HEK293T (cell line): Measurements from ENCODE around the gene PAQR5.

Experiments
- CTCF ChIA-PET: fragments of 350-600 bp; formaldehyde crosslinking; extraction: SDS; loops from one replicate; lab custom pipeline; 2021; ENCODE audit warnings: antibody characterized with exemption, inconsistent platforms; lab: Yijun Ruan, JAX
- POLR2A ChIA-PET: fragments of 350-600 bp; formaldehyde crosslinking; extraction: SDS; loops from one replicate; lab custom pipeline; 2020; ENCODE audit warnings: antibody characterized with exemption, inconsistent platforms; lab: Yijun Ruan, JAX
- DNase-seq: peaks from one replicate; pipeline ENCODE4 v3.0.0; 2012; ENCODE audit warnings: mixed read lengths; ENCODE audit errors: extremely low spot score
- ARNT ChIP-seq: fragments of 450-650 bp; IDR thresholded peaks from 2 replicates; pipeline ENCODE4 v1.6.1; 2017; ENCODE audit warnings: mild to moderate bottlenecking
- BHLHE40 ChIP-seq: fragments of 450-650 bp; IDR thresholded peaks from 2 replicates; pipeline ENCODE4 v1.6.1; 2016; ENCODE audit warnings: mild to moderate bottlenecking, moderate library complexity, borderline replicate concordance
- CTBP1 ChIP-seq: fragments of 450-650 bp; IDR thresholded peaks from 2 replicates; pipeline ENCODE4 v1.6.1; 2016; ENCODE audit warnings: borderline replicate concordance
- ELF4 ChIP-seq: fragments of 450-650 bp; IDR thresholded peaks from 2 replicates; pipeline ENCODE4 v1.6.1; 2017; ENCODE audit warnings: antibody characterized with exemption
- FOXA1 ChIP-seq: fragments of 450-650 bp; IDR thresholded peaks from 2 replicates; pipeline ENCODE4 v1.6.1; 2016; ENCODE audit warnings: mild to moderate bottlenecking
- FOXK2 ChIP-seq: fragments of 450-650 bp; IDR thresholded peaks from 2 replicates; pipeline ENCODE4 v1.6.1; 2016; ENCODE audit warnings: mild to moderate bottlenecking
- FOXM1 ChIP-seq: fragments of 450-650 bp; IDR thresholded peaks from 2 replicates; pipeline ENCODE4 v1.6.1; 2017; ENCODE audit warnings: mild to moderate bottlenecking, borderline replicate concordance
- HDGF ChIP-seq: fragments of 450-650 bp; IDR thresholded peaks from 2 replicates; pipeline ENCODE4 v1.6.1; 2017; ENCODE audit warnings: antibody characterized with exemption, borderline replicate concordance
- L3MBTL2 ChIP-seq: fragments of 450-650 bp; conservative IDR thresholded peaks from 2 replicates; pipeline ENCODE4 v1.6.1; 2016; ENCODE audit warnings: mild to moderate bottlenecking
- LEF1 ChIP-seq: fragments of 450-650 bp; IDR thresholded peaks from 2 replicates; pipeline ENCODE4 v1.6.1; 2017; ENCODE audit warnings: mild to moderate bottlenecking, borderline replicate concordance
- NFRKB ChIP-seq: fragments of 450-650 bp; IDR thresholded peaks from 2 replicates; pipeline ENCODE4 v1.6.1; 2016; ENCODE audit warnings: mild to moderate bottlenecking, moderate library complexity
- SP1 ChIP-seq: fragments of 450-650 bp; IDR thresholded peaks from 2 replicates; pipeline ENCODE4 v1.6.1; 2017
- SUZ12 ChIP-seq: fragments of 450-650 bp; IDR thresholded peaks from 2 replicates; pipeline ENCODE4 v1.6.1; 2016; ENCODE audit warnings: mild to moderate bottlenecking
- TARDBP ChIP-seq: fragments of 450-650 bp; IDR thresholded peaks from 2 replicates; pipeline ENCODE4 v1.6.1; 2016
- ZNF384 ChIP-seq: fragments of 450-650 bp; IDR thresholded peaks from 2 replicates; pipeline ENCODE4 v1.6.1; 2016
- TF ChIP-seq, protein P1 (sequence below): fragments of 450-650 bp; IDR thresholded peaks from 2 replicates; pipeline ENCODE4 v1.6.1; 2016

Gene PAQR5

DNA sequence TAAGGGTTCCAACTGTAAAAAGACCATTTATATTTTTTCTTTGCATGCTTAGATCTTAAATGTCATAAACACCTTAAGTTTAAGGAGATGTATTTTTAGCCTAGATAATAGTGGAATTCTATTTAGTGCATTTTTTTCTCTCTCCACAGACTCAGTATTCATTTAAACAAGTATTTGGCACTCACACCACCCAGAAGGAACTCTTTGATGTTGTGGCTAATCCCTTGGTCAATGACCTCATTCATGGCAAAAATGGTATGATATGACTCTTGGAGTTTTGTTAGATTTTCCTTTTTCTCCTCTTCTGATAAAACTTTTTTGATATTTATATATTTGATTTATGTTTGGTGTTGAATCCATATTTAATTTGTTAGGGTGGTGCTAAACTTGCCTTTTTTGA lies 122.8 kb downstream of the PAQR5 start:
- ChIA-PET POLR2A (no interaction called here), CTCF (no interaction called here)
- TF ChIP-seq NFRKB (no peak), L3MBTL2 (no peak), FOXK2 (no peak), HDGF (no peak), BHLHE40 (no peak), TARDBP (no peak), LEF1 (no peak), ELF4 (no peak), SP1 (no peak), ARNT (no peak), ZNF384 (no peak)
- no peak for DNase-seq

DNA sequence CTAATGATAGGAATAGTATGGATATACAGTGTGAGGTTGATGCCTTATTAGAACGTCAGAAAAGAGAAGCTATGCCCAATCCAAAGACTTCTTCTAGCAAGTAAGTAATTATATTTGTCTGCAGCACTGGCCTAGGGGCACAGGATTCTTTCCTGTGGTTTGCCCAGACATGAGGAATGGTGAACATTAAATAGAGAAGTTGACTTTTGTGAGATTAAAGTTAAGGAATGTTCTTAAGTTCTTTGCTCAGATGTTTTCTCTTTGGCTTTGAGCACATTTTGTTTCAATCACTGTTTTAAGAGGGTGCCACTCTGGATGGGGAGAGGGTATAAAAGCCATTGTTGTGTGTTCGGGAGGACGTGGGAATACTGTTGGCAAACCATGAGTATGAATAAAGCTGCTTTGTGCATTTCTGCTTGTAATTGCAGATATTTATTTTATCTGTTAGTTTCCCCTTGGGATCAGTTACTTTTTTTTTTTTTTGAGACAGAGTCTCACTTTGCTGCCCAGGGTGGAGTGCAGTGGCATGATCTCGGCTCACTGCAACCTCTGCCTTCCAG lies 123.7 kb downstream of the PAQR5 start:
- CTCF ChIA-PET: interaction anchor here (0.6 kb wide), 1 partner anchor 67 kb away, joined by 3 read pairs; no protein-coding TSS in a partner anchor
- POLR2A ChIA-PET: no interaction called here

DNA sequence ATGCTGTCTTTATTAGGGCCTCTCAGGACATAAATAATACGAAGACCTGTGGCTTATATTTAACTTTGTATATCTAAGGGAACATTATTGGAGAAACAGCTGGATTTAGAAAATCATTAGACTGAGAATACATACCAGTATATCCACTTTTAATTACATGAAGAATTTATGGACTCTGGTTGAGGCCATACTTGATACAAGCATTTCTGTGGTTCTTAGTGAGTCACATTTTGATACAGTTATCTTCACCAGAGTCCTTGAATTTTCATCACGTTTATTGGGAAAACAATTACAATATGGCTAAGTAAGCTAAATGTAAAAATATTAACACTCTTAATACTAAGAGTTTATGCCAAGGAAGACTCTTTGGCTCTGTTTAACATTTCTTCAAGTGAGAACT lies 125.3 kb downstream of the PAQR5 start:
- POLR2A ChIA-PET: no interaction called here
- no peak for DNase-seq
- TF ChIP-seq FOXA1 (no peak), BHLHE40 (no peak), ARNT (no peak), TARDBP (no peak), ELF4 (no peak), FOXK2 (no peak), FOXM1 (no peak), SUZ12 (no peak)
- CTCF ChIA-PET: interaction anchor here (1.5 kb wide), 1 partner anchor 9 kb away, joined by 3 read pairs; no protein-coding TSS in a partner anchor

More for the DNA sequence above, 123.7 kb downstream of the PAQR5 start:
- no peak for TF ChIP-seq FOXM1
- no peak for TF ChIP-seq ELF4
- no peak for DNase-seq

DNA sequence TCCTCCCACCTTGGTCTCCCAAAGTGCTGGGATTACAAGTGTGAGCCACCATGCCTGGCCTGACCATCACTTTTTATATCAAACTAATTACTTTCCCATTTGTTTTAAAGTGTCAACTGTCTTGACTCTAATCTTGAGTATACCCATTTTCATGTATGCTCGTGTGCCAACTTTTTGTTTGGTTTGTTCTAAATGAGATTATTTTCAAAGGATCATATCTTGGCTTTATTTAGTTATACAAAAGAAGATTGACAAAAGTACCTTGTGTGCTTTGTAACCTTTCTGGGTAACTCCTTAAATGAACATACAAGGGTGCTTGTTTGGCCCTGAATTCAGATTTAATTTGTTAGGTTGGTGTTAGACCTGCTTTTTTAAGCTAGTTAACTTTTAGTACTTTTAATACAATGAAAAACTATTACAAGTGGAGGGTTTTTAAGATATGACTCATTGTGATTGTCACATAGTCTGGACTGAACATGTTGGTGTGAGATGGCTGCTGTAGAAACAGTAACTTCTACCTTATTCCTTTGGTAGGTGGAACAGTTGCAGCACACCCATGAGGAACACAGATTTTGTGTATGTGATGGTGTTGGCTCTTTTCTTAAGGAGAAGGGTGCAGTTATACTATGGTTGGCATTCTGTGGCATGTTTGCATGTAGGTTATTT lies 126.2 kb downstream of the PAQR5 start:
- ChIA-PET POLR2A (no interaction called here), CTCF (no interaction called here)
- no peak for TF ChIP-seq NFRKB
- no peak for TF ChIP-seq ZNF384
- no peak for TF ChIP-seq LEF1
- TF ChIP-seq ELF4: no peak
- no peak for TF ChIP-seq CTBP1
- TF ChIP-seq, protein P1, sequence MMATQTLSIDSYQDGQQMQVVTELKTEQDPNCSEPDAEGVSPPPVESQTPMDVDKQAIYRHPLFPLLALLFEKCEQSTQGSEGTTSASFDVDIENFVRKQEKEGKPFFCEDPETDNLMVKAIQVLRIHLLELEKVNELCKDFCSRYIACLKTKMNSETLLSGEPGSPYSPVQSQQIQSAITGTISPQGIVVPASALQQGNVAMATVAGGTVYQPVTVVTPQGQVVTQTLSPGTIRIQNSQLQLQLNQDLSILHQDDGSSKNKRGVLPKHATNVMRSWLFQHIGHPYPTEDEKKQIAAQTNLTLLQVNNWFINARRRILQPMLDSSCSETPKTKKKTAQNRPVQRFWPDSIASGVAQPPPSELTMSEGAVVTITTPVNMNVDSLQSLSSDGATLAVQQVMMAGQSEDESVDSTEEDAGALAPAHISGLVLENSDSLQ: no peak
- no peak for DNase-seq

DNA sequence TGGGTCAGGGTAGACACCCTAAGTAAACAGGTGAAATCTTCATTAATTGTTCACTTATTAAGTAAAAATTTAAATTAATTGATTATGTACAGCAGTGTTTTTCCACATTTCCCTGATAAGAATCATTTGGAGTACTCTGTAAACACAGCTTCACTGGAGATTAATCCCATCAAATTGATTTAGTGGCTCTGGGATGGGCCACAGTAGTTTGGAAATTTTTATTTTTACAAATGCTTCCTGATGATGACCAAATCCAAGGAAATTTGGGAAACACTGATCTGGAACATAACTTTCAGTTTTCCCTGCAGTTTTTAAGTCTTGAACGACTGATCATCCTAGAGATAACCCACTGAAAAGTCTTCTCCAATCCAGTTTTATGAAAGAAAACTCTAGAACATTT lies 135.1 kb downstream of the PAQR5 start:
- ChIA-PET POLR2A (interaction anchor here (1.1 kb wide), 1 partner anchor 18 kb away, joined by 4 read pairs; the partner anchor contains the start of gene RPLP1), CTCF (no interaction called here)
- no peak for DNase-seq
- no peak for TF ChIP-seq BHLHE40

DNA sequence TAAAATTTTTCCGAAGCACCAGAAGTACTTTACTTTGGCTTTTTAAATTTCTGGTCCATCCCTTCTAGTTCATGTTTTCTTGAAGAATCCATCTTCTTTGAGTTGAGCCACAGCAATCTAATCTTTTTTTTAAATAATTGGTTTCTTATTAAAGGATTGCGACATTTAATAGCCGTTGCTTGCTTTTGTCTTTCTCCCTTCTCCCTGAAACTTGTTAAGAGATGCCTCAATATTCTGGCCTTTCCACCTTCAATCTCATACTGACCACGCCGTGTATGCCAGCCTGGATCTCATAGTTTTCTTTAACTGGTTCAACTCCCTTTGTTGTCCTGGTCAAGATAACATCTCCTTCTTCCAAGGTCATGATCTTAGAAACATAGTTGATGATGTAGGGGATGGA lies 135.5 kb downstream of the PAQR5 start:
- TF ChIP-seq FOXK2 (no peak), TARDBP (no peak)
- TF ChIP-seq, protein P1: no peak
- ChIA-PET CTCF (no interaction called here), POLR2A (no interaction called here)
- no peak for DNase-seq

DNA sequence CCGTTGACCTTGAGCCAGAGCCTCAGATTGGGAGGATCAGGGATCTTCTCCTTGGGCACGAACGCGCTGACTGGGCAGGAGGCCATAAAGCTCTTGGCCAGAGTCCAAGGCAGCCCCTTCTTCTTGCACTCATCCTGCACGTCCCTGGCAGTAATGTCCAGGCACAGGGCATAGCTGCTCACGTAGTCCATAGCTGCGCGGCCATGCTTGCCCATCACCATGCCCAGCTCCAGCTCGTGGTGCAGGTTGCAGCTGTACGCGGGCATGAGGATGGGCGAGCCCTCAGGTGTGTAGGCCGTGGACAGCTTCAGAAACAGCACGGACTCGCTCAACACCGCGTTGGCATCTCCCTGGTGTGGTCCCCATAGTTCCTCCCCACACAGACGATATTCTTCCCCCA lies 136.0 kb downstream of the PAQR5 start:
- ChIA-PET POLR2A (no interaction called here), CTCF (no interaction called here)
- no peak for DNase-seq
- TF ChIP-seq FOXA1: no peak
- no peak for TF ChIP-seq ARNT
- TF ChIP-seq TARDBP: no peak
- TF ChIP-seq HDGF: no peak
- TF ChIP-seq L3MBTL2: no peak
- TF ChIP-seq ELF4: no peak
- no peak for TF ChIP-seq CTBP1
- no peak for TF ChIP-seq SUZ12

DNA sequence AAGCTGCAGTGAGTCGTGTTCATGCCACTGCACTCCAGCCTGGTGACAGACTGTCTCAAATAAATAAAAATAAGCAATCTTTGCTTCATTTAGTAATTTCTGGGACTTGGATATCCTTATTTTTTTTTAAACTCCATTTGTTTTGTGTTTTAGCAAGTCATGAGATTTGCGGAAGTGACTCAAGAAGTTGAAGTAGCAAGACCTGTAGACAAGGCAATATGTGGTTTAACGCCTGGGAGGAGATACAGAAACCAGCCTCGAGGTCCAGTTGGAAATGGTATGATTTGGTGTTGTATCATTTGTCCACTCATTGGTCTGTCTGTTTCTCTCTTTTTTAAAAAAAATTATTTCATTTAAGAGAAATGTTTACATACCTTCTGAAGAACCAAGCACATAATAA lies 137.3 kb downstream of the PAQR5 start:
- POLR2A ChIA-PET: interaction anchor here (1.1 kb wide), 1 partner anchor 16 kb away, joined by 10 read pairs; the partner anchor contains the start of gene RPLP1
- DNase-seq: no peak
- CTCF ChIA-PET: no interaction called here
- TF ChIP-seq ARNT: no peak
- no peak for TF ChIP-seq FOXM1
- TF ChIP-seq ELF4: no peak
- no peak for TF ChIP-seq SUZ12
- no peak for TF ChIP-seq HDGF
- no peak for TF ChIP-seq ZNF384
- no peak for TF ChIP-seq BHLHE40
- TF ChIP-seq NFRKB: no peak
- no peak for TF ChIP-seq TARDBP
- TF ChIP-seq FOXA1: no peak
- TF ChIP-seq CTBP1: no peak
- TF ChIP-seq, protein P1: no peak
- no peak for TF ChIP-seq L3MBTL2
- TF ChIP-seq SP1: no peak
- no peak for TF ChIP-seq FOXK2
- no peak for TF ChIP-seq LEF1
